H9 (cell line): ENCODE data around the gene CNTD1. TPM values are rescaled to one million over a fixed set of nuclear protein-coding genes. Genes with fewer than 3 reads are reported as not detected.

ENCODE experiments used
- DNase-seq: peaks from one replicate; pipeline ENCODE4 v3.0.0-alpha.2; 2017
- H2AFZ ChIP-seq: one replicate; pipeline ENCODE4 v1.6.1; 2013; ENCODE audit warnings: mild to moderate bottlenecking, low read length, control low read depth, moderate library complexity
- H2AK5ac ChIP-seq: 2 replicates; pipeline ENCODE4 v1.6.1; 2013; ENCODE audit warnings: low read length, control low read depth, mixed read lengths; ENCODE audit not compliant: insufficient read length
- H2BK120ac ChIP-seq: one replicate; pipeline ENCODE4 v1.6.1; 2013; ENCODE audit warnings: low read depth, mild to moderate bottlenecking, low read length, control low read depth, inconsistent platforms; ENCODE audit not compliant: poor library complexity, severe bottlenecking
- H2BK12ac ChIP-seq: 2 replicates; pipeline ENCODE4 v1.6.1; 2013; ENCODE audit warnings: low read length, control low read depth, mixed read lengths, low read depth; ENCODE audit not compliant: insufficient read length
- H2BK15ac ChIP-seq: 2 replicates; pipeline ENCODE4 v1.6.1; 2013; ENCODE audit warnings: low read depth, low read length, control low read depth
- H2BK20ac ChIP-seq: one replicate; pipeline ENCODE4 v1.6.1; 2013; ENCODE audit warnings: low read depth, mild to moderate bottlenecking, low read length, control low read depth, inconsistent platforms; ENCODE audit not compliant: poor library complexity, severe bottlenecking
- H2BK5ac ChIP-seq: 2 replicates; pipeline ENCODE4 v1.6.1; 2013; ENCODE audit warnings: low read length, control low read depth, mixed read lengths; ENCODE audit not compliant: insufficient read length
- H3K14ac ChIP-seq: 2 replicates; pipeline ENCODE4 v1.6.1; 2013; ENCODE audit warnings: low read length, control low read depth; ENCODE audit not compliant: insufficient read depth
- H3K18ac ChIP-seq: 2 replicates; pipeline ENCODE4 v1.6.1; 2013; ENCODE audit warnings: low read depth, mild to moderate bottlenecking, mixed read lengths, low read length, control low read depth; ENCODE audit not compliant: insufficient read length
- H3K23ac ChIP-seq: 2 replicates; pipeline ENCODE4 v1.6.1; 2013; ENCODE audit warnings: low read length, control low read depth, mixed read lengths, low read depth; ENCODE audit not compliant: insufficient read length
- H3K23me2 ChIP-seq: 2 replicates; pipeline ENCODE4 v1.6.1; 2013; ENCODE audit warnings: low read depth, mild to moderate bottlenecking, mixed read lengths, low read length, control low read depth; ENCODE audit not compliant: insufficient read length, poor library complexity, severe bottlenecking
- H3K27ac ChIP-seq: 2 replicates; pipeline ENCODE4 v1.5.1; 2013; ENCODE audit warnings: low read length, control low read depth, mixed read lengths, low read depth; ENCODE audit not compliant: insufficient read length
- H3K27me3 ChIP-seq: 2 replicates; pipeline ENCODE4 v1.6.1; 2013; ENCODE audit warnings: low read length, control low read depth, inconsistent platforms; ENCODE audit not compliant: insufficient read depth
- H3K4ac ChIP-seq: 2 replicates; pipeline ENCODE4 v1.6.1; 2013; ENCODE audit warnings: low read depth, mild to moderate bottlenecking, control low read depth, inconsistent platforms, low read length, moderate library complexity
- H3K4me1 ChIP-seq: 2 replicates; pipeline ENCODE4 v1.6.1; 2013; ENCODE audit warnings: low read length, control low read depth, inconsistent platforms; ENCODE audit not compliant: insufficient read depth
- H3K4me2 ChIP-seq: 2 replicates; pipeline ENCODE4 v1.6.1; 2013; ENCODE audit warnings: low read length, control low read depth, mixed read lengths; ENCODE audit not compliant: insufficient read length, insufficient read depth
- H3K56ac ChIP-seq: 2 replicates; pipeline ENCODE4 v1.6.1; 2013; ENCODE audit warnings: low read depth, mild to moderate bottlenecking, mixed read lengths, low read length, control low read depth; ENCODE audit not compliant: insufficient read length
- H3K79me1 ChIP-seq: 2 replicates; pipeline ENCODE4 v1.6.1; 2013; ENCODE audit warnings: low read depth, mild to moderate bottlenecking, moderate library complexity, low read length, control low read depth, inconsistent platforms; ENCODE audit not compliant: insufficient read depth, poor library complexity, severe bottlenecking
- H3K79me2 ChIP-seq: 2 replicates; pipeline ENCODE4 v1.6.1; 2013; ENCODE audit warnings: low read length, control low read depth, inconsistent platforms; ENCODE audit not compliant: insufficient read depth
- H3K9ac ChIP-seq: 2 replicates; pipeline ENCODE4 v1.6.1; 2013; ENCODE audit warnings: low read length, control low read depth, mixed read lengths; ENCODE audit not compliant: insufficient read length; ENCODE audit errors: extremely low read depth
- H3K9me3 ChIP-seq: one replicate; pipeline ENCODE4 v1.6.1; 2013; ENCODE audit warnings: low read depth, low read length, inconsistent platforms; ENCODE audit not compliant: control insufficient read depth
- H3T11ph ChIP-seq: one replicate; pipeline ENCODE4 v1.6.1; 2013; ENCODE audit warnings: mild to moderate bottlenecking, low read length, control low read depth, inconsistent platforms
- H4K20me1 ChIP-seq: one replicate; pipeline ENCODE4 v1.6.1; 2013; ENCODE audit not compliant: control insufficient read depth, insufficient read length, insufficient read depth
- H4K5ac ChIP-seq: 2 replicates; pipeline ENCODE4 v1.6.1; 2013; ENCODE audit warnings: low read depth, mild to moderate bottlenecking, mixed read lengths, low read length, control low read depth; ENCODE audit not compliant: insufficient read length
- H4K8ac ChIP-seq: replicated peaks from 2 replicates; pipeline ENCODE4 v1.6.1; 2013; ENCODE audit warnings: low read length, control low read depth, mixed read lengths, low read depth; ENCODE audit not compliant: insufficient read length
- H4K91ac ChIP-seq: 2 replicates; pipeline ENCODE4 v1.6.1; 2013; ENCODE audit warnings: low read depth, mild to moderate bottlenecking, moderate library complexity, mixed read lengths, low read length, control low read depth; ENCODE audit not compliant: insufficient read length
- H3K27ac Mint-ChIP-seq, 3 experiments: 2 replicates in 2 of 3; 3 replicates in 1 of 3; pipeline ENCODE4 v1.8.0; 2020 to 2021; ENCODE audit warnings: mixed read lengths in 3 of 3, mild to moderate bottlenecking in 1 of 3, moderate library complexity in 1 of 3
- H3K27me3 Mint-ChIP-seq: 2 replicates; pipeline ENCODE4 v1.8.0; 2021; ENCODE audit warnings: low read depth, mild to moderate bottlenecking, moderate library complexity, mixed read lengths
- H3K36me3 Mint-ChIP-seq, 3 experiments: 2 replicates in 2 of 3; 3 replicates in 1 of 3; pipeline ENCODE4 v1.8.0; 2020 to 2021; ENCODE audit warnings: low read depth in 3 of 3, mixed read lengths in 3 of 3; ENCODE audit not compliant: insufficient read depth in 1 of 3
- H3K4me1 Mint-ChIP-seq, 2 experiments: 2 replicates each; pipeline ENCODE4 v1.8.0; 2020; ENCODE audit warnings: mixed read lengths in 2 of 2
- H3K4me3 Mint-ChIP-seq, 2 experiments: 2 replicates in 1 of 2; 3 replicates in 1 of 2; pipeline ENCODE4 v1.8.0; 2020 to 2021; ENCODE audit warnings: mild to moderate bottlenecking in 2 of 2, mixed read lengths in 2 of 2, moderate library complexity in 1 of 2
- H3K9me3 Mint-ChIP-seq, 2 experiments: 2 replicates in 1 of 2; 3 replicates in 1 of 2; pipeline ENCODE4 v1.8.0; 2020; ENCODE audit warnings: mild to moderate bottlenecking in 2 of 2, mixed read lengths in 2 of 2, moderate library complexity in 1 of 2
- WGBS: extraction: QIAGEN DNeasy Blood & Tissue Kit; methylation state at CpG from one replicate; pipeline ENCODE4 v1.1.7; 2013; ENCODE audit warnings: missing lambda C conversion rate, low lambda C conversion rate, mixed read lengths; ENCODE audit not compliant: insufficient read length; ENCODE audit errors: extremely low coverage; 5-methylcytosine and 5-hydroxymethylcytosine counted together
- total RNA-seq: library from RNA; stranded (reverse); gene quantifications from 2 replicates; pipeline ENCODE4 v1.2.1, GENCODE V29; 2021
- TF ChIP-seq, protein P1 (sequence below): fragments of 200-600 bp; sonication (generic); conservative IDR thresholded peaks from 3 replicates; pipeline ENCODE4 v1.8.0; 2021; ENCODE audit warnings: antibody characterized with exemption, mild to moderate bottlenecking

The CNTD1 gene
- total RNA-seq, 1 experiment from 2014 or later, result not detected

DNA sequence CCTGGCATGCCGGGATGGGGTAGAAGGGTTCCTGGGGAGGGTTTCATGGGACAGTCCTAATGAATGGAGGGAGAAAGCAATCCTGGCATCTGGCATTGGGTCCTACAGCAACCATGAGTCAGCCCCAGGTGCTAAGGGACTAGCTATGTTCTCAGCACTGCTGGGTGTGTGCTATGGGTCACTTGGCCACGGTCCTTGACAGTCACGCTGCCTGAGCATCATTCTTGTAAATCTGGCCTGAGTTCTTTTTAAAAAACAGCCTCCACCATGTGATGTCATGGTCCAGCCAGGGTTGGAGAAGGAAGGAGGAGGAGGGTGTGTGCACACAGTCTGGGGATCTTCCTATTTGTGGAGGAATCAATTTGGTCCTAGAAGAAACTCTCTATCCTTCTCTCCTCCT is 43.9 kb upstream of the CNTD1 start:
- Histone ChIP-seq H4K91ac (no peak overlapping the region), H2BK15ac (no peak overlapping the region), H2BK12ac (no peak overlapping the region), H3K23ac (no peak overlapping the region), H3K4me2 (no peak overlapping the region), H3T11ph (no peak overlapping the region), H3K23me2 (no peaks in the 10 kb centered on the region), H4K20me1 (no peaks in the 10 kb centered on the region), H3K56ac (no peak overlapping the region), H3K27me3 (peaks cover 4% of the 10 kb centered on the region; the same call in 1 of the 2 replicates), H2AK5ac (no peak overlapping the region), H4K5ac (no peak overlapping the region), H3K9me3 (no peaks in the 10 kb centered on the region), H3K79me2 (no peaks in the 10 kb centered on the region), H3K18ac (no peak overlapping the region), H3K14ac (no peak overlapping the region), H3K4ac (no peak overlapping the region), H3K4me1 (no peaks in the 10 kb centered on the region), H3K79me1 (no peaks in the 10 kb centered on the region), H2BK120ac (no peak overlapping the region), H2BK5ac (no peak overlapping the region), H3K27ac (no peak overlapping the region), H3K9ac (no peak overlapping the region), H4K8ac (no peak overlapping the region), H2BK20ac (no peak overlapping the region), H2AFZ (no peak overlapping the region)
- no peaks in the 10 kb centered on the region for H3K9me3 Mint-ChIP-seq
- TF ChIP-seq, protein P1, sequence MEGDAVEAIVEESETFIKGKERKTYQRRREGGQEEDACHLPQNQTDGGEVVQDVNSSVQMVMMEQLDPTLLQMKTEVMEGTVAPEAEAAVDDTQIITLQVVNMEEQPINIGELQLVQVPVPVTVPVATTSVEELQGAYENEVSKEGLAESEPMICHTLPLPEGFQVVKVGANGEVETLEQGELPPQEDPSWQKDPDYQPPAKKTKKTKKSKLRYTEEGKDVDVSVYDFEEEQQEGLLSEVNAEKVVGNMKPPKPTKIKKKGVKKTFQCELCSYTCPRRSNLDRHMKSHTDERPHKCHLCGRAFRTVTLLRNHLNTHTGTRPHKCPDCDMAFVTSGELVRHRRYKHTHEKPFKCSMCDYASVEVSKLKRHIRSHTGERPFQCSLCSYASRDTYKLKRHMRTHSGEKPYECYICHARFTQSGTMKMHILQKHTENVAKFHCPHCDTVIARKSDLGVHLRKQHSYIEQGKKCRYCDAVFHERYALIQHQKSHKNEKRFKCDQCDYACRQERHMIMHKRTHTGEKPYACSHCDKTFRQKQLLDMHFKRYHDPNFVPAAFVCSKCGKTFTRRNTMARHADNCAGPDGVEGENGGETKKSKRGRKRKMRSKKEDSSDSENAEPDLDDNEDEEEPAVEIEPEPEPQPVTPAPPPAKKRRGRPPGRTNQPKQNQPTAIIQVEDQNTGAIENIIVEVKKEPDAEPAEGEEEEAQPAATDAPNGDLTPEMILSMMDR, result no peak
- no CpG with 5 or more reads among the region's 3 CpGs for WGBS
- DNase-seq, result no peak
- peaks cover 28% of the 10 kb centered on the region for H3K27me3 Mint-ChIP-seq
- no peaks in the 10 kb centered on the region for H3K36me3 Mint-ChIP-seq
- H3K27ac Mint-ChIP-seq, result no peak overlapping the region
- H3K4me1 Mint-ChIP-seq, result no peaks in the 10 kb centered on the region
- no peak overlapping the region for H3K4me3 Mint-ChIP-seq
